ACHN (cell line): Measurements from ENCODE around the gene PRODH2.
"Not testable (repeated sequence)": the region's sequence is repeated elsewhere in the genome, so short reads cannot be mapped to it uniquely, and the experiment has no call there.

Source experiments
- DNase-seq: peaks from one replicate; pipeline ENCODE4 v3.0.0-alpha.2; 2015
- in situ Hi-C: cut with HindIII; loops from 2 replicates; pipeline ENCODE4 v1.10.0; 2017; ENCODE audit warnings: low sequenced_read_pairs, low pct_ligation_motif_present, low pct_unique_long_range_greater_than_20kb

The PRODH2 gene

GRCh38 chr19:35773020-35773806, 39.4 kb downstream of the PRODH2 start:
- in situ Hi-C loops: no loop called here

GRCh38 chr19:35772362-35772761, 40.3 kb downstream of the PRODH2 start:
- DNase-seq, in situ Hi-C loops: not testable (repeated sequence)

More at GRCh38 chr19:35773020-35773806, 39.4 kb downstream of the PRODH2 start:
- peak; percentile 79 for DNase-seq

GRCh38 chr19:35768082-35768421, 44.6 kb downstream of the PRODH2 start:
- DNase-seq: no peak

GRCh38 chr19:35767288-35768081, 45.2 kb downstream of the PRODH2 start:
- DNase-seq: peak; percentile 27
- in situ Hi-C loops: no loop called here

More at GRCh38 chr19:35768082-35768421, 44.6 kb downstream of the PRODH2 start:
- in situ Hi-C loops: no loop called here

- in situ Hi-C loops: no loop called here
- no peak for DNase-seq
Observed at GRCh38 chr19:35766571-35767104, 46.0 kb downstream of the PRODH2 start.

GRCh38 chr19:35764432-35765315, 48.0 kb downstream of the PRODH2 start:
- in situ Hi-C loops: no loop called here
- DNase-seq: no peak

- DNase-seq: no peak
Observed at GRCh38 chr19:35760711-35761349, 51.8 kb downstream of the PRODH2 start.

GRCh38 chr19:35759697-35760096, 52.9 kb downstream of the PRODH2 start:
- in situ Hi-C loops: no loop called here
- no peak for DNase-seq

More at GRCh38 chr19:35760711-35761349, 51.8 kb downstream of the PRODH2 start:
- in situ Hi-C loops: no loop called here

GRCh38 chr19:35757749-35758608, 54.7 kb downstream of the PRODH2 start, which contains the start of gene PROSER3:
Gene PROSER3 (plus strand): TSS chr19:35758176. CDS start chr19:35758216, 40 bp downstream.
- in situ Hi-C loops: no loop called here
- peak; percentile 98 for DNase-seq

GRCh38 chr19:35757231-35757748, 55.4 kb downstream of the PRODH2 start:
- peak; percentile 63 for DNase-seq
- in situ Hi-C loops: no loop called here

GRCh38 chr19:35756377-35757230, 56.0 kb downstream of the PRODH2 start, which contains the start of gene HSPB6:
Gene HSPB6 (minus strand): TSS chr19:35757029. CDS start chr19:35757008, 21 bp downstream.
- in situ Hi-C loops: no loop called here
- DNase-seq: no peak

GRCh38 chr19:35755550-35756376, 56.9 kb downstream of the PRODH2 start:
- in situ Hi-C loops: no loop called here
- no peak for DNase-seq

- DNase-seq: no peak
- in situ Hi-C loops: no loop called here
Observed at GRCh38 chr19:35755131-35755549, 57.5 kb downstream of the PRODH2 start.

- in situ Hi-C loops: no loop called here
Observed at GRCh38 chr19:35754370-35755130, 58.1 kb downstream of the PRODH2 start.

More at GRCh38 chr19:35754370-35755130, 58.1 kb downstream of the PRODH2 start:
- DNase-seq: no peak
